ENCODE data around the gene KCNT1.
A peak's percentile ranks its signal among the peaks of the same experiment; 100 is the strongest.
"Not testable (repeated sequence)": the region's sequence is repeated elsewhere in the genome, so short reads cannot be mapped to it uniquely, and the experiment has no call there.

Gene KCNT1

DNA sequence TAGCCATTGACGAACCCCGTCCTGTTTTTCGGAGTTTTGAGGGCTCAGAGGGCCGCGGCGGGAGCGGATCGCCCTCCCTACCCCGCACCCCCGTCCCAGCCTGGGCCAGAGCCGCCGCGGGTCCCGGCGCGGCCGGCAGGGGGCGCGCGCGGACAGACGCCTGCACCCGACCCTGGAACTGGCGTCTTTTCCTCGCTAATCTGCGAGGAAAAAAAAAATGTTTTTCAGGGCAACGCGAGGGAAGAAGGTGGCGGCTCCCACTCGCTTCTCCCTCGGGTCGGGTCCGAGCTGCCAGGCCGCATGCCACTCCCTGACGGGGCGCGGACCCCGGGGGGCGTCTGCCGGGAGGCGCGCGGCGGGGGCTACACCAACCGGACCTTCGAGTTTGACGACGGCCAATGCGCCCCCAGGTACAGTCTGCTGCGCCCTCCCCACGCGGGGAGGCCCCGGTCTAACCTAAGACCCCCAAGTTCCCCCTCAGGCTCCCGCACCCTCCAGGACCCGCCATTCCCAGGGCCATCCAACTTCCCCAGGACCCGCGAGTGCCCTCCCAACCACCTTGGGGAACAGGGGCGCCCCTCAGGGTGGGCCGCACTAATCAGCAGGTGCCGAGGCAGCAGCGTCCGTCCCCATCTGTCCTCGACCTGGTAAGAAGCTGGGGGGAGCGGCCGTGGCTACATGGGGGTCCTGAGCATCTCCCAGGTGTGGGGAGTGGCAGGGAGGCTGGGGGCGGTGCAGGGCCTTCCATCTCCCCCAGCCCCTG is at the start of gene KCNT1:
Gene KCNT1 (plus strand): TSS at position 227 of the 763 bp plus-strand sequence. CDS start 74 bp downstream, at position 301.
- peak; percentile 77 for DNase-seq

DNA sequence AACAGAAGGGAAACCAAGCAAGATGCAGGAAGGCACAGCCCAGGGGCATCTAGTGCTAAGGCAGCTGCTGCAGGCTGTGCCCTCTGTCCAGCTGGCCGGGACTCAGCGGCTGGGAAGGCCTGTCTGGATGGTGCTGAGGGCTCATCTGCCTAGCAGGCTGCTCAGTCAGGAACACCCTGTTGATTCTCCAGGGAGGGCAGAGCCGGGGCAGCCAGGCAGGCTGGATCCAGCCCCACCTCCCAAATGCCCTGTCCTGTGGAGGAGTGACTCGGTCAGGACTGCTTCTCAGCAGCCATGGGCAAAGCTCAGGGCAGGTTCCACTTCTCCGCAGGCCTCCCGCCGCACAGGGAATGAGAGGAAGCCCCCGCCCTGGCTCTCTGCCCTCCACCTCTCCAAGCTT is 46.7 kb upstream of the KCNT1 start:
- no peak for DNase-seq

DNA sequence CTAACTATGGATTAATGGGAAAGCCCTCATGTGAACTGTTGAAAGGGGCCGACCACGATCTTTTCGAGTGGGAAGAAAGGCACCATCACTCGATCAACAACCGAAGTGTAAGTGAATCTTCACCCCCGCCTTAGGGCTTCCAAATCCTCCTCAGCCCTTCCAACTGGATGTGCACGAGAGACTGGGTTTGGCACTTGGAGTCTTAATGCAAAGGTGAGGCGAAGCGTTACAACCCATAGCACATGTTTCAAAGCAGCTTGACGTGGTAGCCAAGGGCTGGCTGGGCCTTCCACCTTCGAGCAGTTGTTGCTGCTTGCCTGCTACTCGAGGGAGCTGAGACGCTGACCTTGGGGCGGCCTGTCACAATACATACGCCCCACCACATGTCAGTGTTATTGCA is 44.6 kb upstream of the KCNT1 start:
- no peak for DNase-seq

- no peak for DNase-seq
Measured at GRCh38 chr9:135659252-135659651, 42.7 kb upstream of the KCNT1 start.

DNA sequence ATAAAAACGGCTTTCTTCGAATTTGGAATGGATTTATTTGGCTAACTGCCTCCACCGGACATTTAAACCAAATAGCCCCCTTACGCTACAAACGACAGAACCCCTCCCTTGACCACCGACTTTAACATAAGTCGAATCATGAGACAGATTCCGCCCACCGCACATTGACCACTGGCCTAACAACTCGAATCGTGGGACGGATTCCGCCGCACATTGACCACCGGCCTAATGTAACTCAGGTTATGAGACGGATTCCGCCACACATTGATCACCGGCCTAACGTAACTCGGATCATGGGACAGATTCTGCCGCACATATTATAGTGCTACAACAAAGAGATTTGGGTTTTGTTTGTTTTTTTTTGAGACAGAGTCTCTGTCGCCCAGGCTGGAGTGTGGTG is 41.6 kb upstream of the KCNT1 start:
- DNase-seq, result no peak

- DNase-seq, result no peak
Measured at GRCh38 chr9:135661816-135662560, 40.0 kb upstream of the KCNT1 start.

- peak; percentile 70 for DNase-seq
Measured at GRCh38 chr9:135662758-135663450, 39.1 kb upstream of the KCNT1 start, which contains the start of gene LCN9. Gene LCN9 (plus strand): TSS chr9:135663309. CDS start chr9:135663322, 13 bp downstream.

GRCh38 chr9:135663451-135663770 is 38.6 kb upstream of the KCNT1 start:
- DNase-seq, result no peak

DNA sequence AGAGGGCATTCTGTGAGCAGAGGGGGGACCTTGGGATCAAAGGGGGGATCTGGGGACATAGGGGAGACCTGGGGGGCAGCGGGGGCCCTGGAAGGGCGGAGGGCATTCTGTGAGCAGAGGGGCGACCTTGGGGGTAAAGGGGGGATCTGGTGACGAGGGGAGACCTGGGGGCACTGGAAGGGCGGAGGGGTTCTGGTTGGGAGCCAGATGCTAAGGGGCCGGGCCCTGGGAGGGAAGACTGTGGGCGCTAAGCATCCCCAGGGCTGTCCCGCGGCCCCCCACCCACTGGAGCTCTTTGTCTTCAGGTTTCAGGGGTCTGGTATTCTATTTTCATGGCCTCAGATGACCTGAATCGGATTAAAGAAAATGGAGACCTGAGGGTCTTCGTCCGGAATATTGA is 38.1 kb upstream of the KCNT1 start:
- DNase-seq, result no peak

GRCh38 chr9:135664266-135664665 is 37.7 kb upstream of the KCNT1 start:
- no peak for DNase-seq

DNA sequence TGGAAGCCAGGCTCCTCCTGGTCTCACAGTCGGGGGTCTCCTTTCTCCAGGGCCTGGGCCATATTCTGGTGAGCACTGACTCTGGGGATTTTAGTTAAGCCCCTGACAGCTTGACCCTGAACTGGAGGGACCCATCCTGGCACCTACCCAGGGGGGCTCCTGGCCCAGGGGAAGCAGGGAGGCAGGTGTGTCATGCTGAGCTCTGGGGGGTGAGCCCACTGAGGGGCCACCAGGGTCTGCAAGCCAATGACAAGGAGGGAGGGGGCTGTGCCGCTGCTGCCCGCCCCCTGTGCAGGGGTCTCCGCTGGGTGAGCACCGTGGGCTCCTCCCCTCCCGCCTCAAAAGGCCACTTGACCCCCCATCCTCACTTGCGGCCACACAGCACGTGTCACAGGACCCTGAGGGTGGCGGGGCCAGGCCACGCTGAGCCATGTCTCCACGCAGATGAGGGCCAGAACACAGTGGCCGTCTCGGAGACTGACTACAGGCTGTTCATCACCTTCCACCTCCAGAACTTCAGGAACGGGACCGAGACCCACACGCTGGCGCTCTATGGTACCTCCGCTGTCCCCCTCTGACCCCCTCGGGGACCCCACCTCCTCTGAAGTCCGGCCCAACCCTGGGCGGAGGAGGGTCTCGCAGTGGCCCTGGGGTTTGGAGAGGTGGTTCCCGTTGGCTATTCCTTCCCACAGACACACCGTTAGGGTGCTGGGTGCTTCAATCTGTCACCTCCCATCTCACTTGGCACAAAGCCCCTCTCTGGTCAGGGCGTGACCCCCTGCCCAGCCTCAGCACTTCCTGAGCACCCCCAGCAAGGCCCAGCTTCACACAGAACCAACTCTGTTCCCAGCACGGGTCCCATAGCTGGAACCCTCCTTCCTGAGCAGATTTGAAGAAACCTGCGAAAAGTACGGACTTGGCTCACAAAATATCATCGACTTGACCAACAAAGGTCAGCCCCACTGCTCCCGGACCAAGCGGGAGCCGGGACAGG is 36.9 kb upstream of the KCNT1 start:
- DNase-seq, result no peak

GRCh38 chr9:135665795-135666189 is 36.2 kb upstream of the KCNT1 start:
- DNase-seq, result no peak

GRCh38 chr9:135666534-135667462 is 35.2 kb upstream of the KCNT1 start:
- DNase-seq, result no peak

- no peak for DNase-seq
Measured at GRCh38 chr9:135667463-135668001, 34.5 kb upstream of the KCNT1 start.

GRCh38 chr9:135669018-135669417 is 33.0 kb upstream of the KCNT1 start:
- not testable (repeated sequence) for DNase-seq

DNA sequence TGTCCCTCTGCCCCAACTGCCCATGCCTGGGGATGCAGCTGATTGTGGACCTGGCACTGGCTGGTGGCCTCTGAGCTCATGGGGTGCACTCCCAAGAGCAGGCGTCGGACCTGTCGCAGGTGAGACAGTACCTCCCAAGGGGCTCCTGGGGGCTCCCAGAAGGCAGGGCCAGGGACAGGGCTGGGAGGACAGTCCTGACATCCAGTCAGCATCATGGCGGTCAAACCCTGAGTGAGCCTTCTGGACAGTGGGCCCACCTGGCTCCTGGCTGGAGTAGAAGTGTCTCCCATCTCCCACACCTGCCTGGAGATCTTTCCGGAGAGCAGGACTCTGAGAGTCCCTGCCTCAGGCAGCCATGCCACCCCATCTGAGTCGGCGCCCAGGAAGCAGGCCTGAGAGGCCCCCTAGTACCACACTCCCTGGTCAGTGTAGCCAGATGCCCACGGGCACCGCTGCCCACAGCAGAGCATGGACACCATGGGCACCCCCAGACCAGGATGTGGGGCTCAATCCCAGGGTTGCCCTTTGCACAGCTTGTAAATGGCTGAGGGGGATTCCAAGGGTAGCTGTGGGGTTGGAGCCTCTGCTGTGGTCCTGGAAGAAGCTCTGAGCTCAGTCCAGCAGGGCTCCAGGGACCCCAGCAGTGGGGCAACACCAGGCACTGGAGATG is 32.2 kb upstream of the KCNT1 start:
- DNase-seq, result peak; percentile 16

DNA sequence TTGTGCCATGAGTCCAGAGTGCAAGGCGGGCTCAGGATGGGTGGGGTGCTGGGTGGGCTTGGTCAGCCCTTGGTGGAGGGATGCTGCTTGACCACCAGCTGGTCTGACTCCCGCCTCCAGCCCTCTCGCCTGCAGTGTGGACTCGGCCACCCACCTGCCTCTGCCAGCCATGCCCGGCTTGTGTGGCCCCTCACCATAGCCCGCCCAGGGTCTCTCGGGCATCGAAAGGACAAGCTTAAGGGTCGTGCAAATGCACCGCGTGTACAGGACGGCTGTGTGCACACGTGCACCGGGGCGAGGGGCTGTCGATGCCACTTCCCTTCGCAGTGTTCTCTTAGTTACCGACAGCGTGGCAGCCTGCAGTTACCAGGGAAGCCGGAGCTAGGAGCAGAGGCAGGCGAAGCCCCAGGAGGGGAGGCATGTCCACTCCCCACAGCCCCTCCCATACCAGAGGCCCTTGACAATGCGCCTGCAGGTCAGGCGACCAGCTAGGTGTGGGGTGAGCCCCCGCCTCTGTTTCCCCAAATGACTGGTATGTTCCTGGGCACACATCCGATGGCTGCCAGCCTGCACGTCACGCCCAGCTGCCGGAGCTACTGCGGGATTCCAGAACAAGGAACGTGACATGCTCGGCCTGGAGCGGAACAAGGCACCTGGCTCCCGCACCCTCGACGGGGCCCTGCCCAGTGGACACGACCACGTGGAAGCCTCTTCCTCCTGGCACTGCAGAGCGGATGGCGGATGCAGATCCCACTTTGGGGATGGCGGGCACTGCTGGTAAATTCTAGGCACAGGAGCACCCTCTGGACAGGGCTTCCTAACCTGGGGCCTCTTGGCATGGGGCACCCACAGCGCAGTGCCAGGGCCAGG is 31.0 kb upstream of the KCNT1 start:
- DNase-seq, result peak; percentile 7

- peak; percentile 7 for DNase-seq
Measured at GRCh38 chr9:135671591-135672041, 30.4 kb upstream of the KCNT1 start.

DNA sequence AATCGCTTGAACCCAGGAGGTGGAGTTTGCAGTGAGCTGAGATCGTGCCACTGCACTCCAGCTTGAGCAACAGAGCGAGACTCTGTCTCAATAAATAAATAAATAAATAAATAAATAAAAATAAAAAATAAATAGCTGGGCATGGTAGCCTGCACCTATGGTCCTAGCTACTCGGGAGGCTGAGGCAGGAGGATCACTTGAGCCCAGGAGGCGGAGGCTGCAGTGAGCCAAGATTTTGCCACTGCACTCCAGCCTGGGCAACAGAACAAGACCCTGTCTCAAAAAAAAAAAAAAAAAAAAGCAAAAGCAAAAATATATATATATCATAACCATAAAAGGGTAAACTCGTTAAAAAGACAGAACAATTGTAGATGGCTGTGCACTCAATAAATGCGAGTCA is 29.2 kb upstream of the KCNT1 start:
- not testable (repeated sequence) for DNase-seq
